SK-N-SH treated with all-trans-retinoic acid at 6 μM for 48 hours (cell line): ENCODE measurements around the gene RER1.

Source experiments
- ATAC-seq: fragments of 200-7000 bp; cut with Tn5 transposase; 3 replicates; pipeline ENCODE4 v1.9.1; 2020; ENCODE audit warnings: mild to moderate bottlenecking, moderate library complexity
- ARNTL ChIP-seq: fragments of 450-650 bp; formaldehyde crosslinking; IDR thresholded peaks from 2 replicates; pipeline ENCODE4 v1.5.0; 2020; ENCODE audit warnings: low read depth, mild to moderate bottlenecking, moderate library complexity, borderline replicate concordance
- BACH2 ChIP-seq: fragments of 250-450 bp; sonication (Bioruptor Pico); IDR thresholded peaks from 2 replicates; pipeline ENCODE4 v1.9.0; 2021; ENCODE audit warnings: mild to moderate bottlenecking, borderline replicate concordance
- CSDC2 ChIP-seq: fragments of 250-450 bp; sonication (Bioruptor Pico); IDR thresholded peaks from 2 replicates; pipeline ENCODE4 v1.5.0; 2020; ENCODE audit warnings: mild to moderate bottlenecking, moderate library complexity
- ESRRG ChIP-seq: fragments of 250-450 bp; sonication (Bioruptor Pico); IDR thresholded peaks from 2 replicates; pipeline ENCODE4 v1.6.1; 2021; ENCODE audit warnings: mild to moderate bottlenecking
- GLIS3 ChIP-seq: fragments of 250-450 bp; sonication (Bioruptor Pico); IDR thresholded peaks from 2 replicates; pipeline ENCODE4 v1.5.0; 2020; ENCODE audit warnings: mild to moderate bottlenecking, moderate library complexity
- ISL1 ChIP-seq: fragments of 250-450 bp; sonication (Bioruptor Pico); IDR thresholded peaks from 2 replicates; pipeline ENCODE4 v2.1.2; 2022; ENCODE audit warnings: mild to moderate bottlenecking, moderate library complexity
- OSR1 ChIP-seq: fragments of 250-450 bp; sonication (Bioruptor Pico); IDR thresholded peaks from 2 replicates; pipeline ENCODE4 v1.8.0; 2022; ENCODE audit warnings: moderate library complexity, mild to moderate bottlenecking, inconsistent platforms
- PPARA ChIP-seq: fragments of 250-450 bp; sonication (Bioruptor Pico); IDR thresholded peaks from 2 replicates; pipeline ENCODE4 v1.5.0; 2020; ENCODE audit warnings: mild to moderate bottlenecking, borderline replicate concordance
- RARB ChIP-seq: fragments of 250-450 bp; sonication (Bioruptor Pico); IDR thresholded peaks from 2 replicates; pipeline ENCODE4 v1.8.0; 2021; ENCODE audit warnings: mild to moderate bottlenecking, moderate library complexity
- SNAI2 ChIP-seq: fragments of 250-450 bp; sonication (Bioruptor Pico); IDR thresholded peaks from 2 replicates; pipeline ENCODE4 v1.5.0; 2020; ENCODE audit warnings: mild to moderate bottlenecking, moderate library complexity
- TCF4 ChIP-seq: fragments of 250-450 bp; sonication (Bioruptor Pico); IDR thresholded peaks from 2 replicates; pipeline ENCODE4 v1.8.0; 2021; ENCODE audit warnings: mild to moderate bottlenecking, moderate library complexity, borderline replicate concordance
- TOX ChIP-seq: fragments of 250-450 bp; sonication (Bioruptor Pico); IDR thresholded peaks from 2 replicates; pipeline ENCODE4 v1.8.0; 2021; ENCODE audit warnings: mild to moderate bottlenecking, moderate library complexity, borderline replicate concordance
- ZC3H10 ChIP-seq: fragments of 250-450 bp; sonication (Bioruptor Pico); IDR thresholded peaks from 2 replicates; pipeline ENCODE4 v1.5.1; 2021; ENCODE audit warnings: mild to moderate bottlenecking, moderate library complexity
- ZFP3 ChIP-seq: fragments of 250-450 bp; sonication (Bioruptor Pico); IDR thresholded peaks from 2 replicates; pipeline ENCODE4 v1.5.0; 2020; ENCODE audit warnings: mild to moderate bottlenecking, moderate library complexity
- ZFP30 ChIP-seq: fragments of 450-650 bp; formaldehyde crosslinking; IDR thresholded peaks from 2 replicates; pipeline ENCODE4 v1.5.0; 2022; ENCODE audit warnings: mild to moderate bottlenecking, moderate library complexity
- ZNF565 ChIP-seq: fragments of 450-650 bp; formaldehyde crosslinking; conservative IDR thresholded peaks from 2 replicates; pipeline ENCODE4 v1.5.0; 2020; ENCODE audit warnings: low read depth, mild to moderate bottlenecking, moderate library complexity
- ZNF70 ChIP-seq: fragments of 450-650 bp; formaldehyde crosslinking; IDR thresholded peaks from 2 replicates; pipeline ENCODE4 v1.5.0; 2020; ENCODE audit warnings: mild to moderate bottlenecking, moderate library complexity
- ZNF8 ChIP-seq: fragments of 450-650 bp; formaldehyde crosslinking; IDR thresholded peaks from 2 replicates; pipeline ENCODE4 v1.5.0; 2020; ENCODE audit warnings: mild to moderate bottlenecking, moderate library complexity
- TF ChIP-seq, protein P1 (sequence below): fragments of 250-450 bp; sonication (Bioruptor Pico); IDR thresholded peaks from 2 replicates; pipeline ENCODE4 v1.5.1; 2020; ENCODE audit warnings: low read depth, mild to moderate bottlenecking, moderate library complexity
- TF ChIP-seq, protein P2 (sequence below): fragments of 250-450 bp; sonication (Bioruptor Pico); IDR thresholded peaks from 2 replicates; pipeline ENCODE4 v1.5.1; 2021; ENCODE audit warnings: mild to moderate bottlenecking, moderate library complexity
- TF ChIP-seq, protein P3 (sequence below): fragments of 250-450 bp; sonication (Bioruptor Pico); IDR thresholded peaks from 2 replicates; pipeline ENCODE4 v1.8.0; 2021; ENCODE audit warnings: low read depth, mild to moderate bottlenecking, moderate library complexity, borderline replicate concordance
- TF ChIP-seq, protein P4 (sequence below): fragments of 250-450 bp; sonication (Bioruptor Pico); IDR thresholded peaks from 2 replicates; pipeline ENCODE4 v1.5.0; 2020; ENCODE audit warnings: mild to moderate bottlenecking, moderate library complexity

The RER1 gene

DNA sequence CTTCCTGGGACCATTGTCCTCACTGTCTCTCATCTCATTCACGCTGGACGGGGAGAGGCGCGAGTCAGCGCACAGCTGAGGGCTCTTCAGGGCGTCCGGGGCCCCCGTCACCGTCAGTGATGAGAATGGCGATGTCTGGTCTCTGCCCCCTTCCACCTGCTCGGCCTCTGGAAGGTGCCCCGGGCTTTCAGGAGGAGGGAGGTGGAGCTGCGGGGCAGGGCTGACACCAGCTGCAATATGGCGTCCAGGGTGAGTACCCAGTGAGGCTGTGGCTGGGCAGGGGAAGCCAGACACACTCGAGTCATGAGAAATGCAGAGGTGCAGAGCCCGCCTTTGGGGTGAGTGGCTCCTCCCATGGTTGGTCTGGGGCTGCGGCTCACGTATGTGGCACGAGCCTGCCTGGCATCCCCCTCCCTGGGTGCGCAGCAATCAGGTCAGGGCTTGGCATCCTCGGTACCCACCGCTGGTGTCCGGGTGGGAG lies 15.3 kb upstream of the RER1 start:
- TF ChIP-seq ZC3H10 (no peak), RARB (no peak), BACH2 (CRISPR knock-in tag) (no peak), TOX (CRISPR knock-in tag) (no peak), SNAI2 (CRISPR knock-in tag) (no peak), TCF4 (CRISPR knock-in tag) (no peak), ZNF70 (CRISPR knock-in tag) (no peak), ZNF565 (CRISPR knock-in tag) (no peak)
- TF ChIP-seq, protein P1, sequence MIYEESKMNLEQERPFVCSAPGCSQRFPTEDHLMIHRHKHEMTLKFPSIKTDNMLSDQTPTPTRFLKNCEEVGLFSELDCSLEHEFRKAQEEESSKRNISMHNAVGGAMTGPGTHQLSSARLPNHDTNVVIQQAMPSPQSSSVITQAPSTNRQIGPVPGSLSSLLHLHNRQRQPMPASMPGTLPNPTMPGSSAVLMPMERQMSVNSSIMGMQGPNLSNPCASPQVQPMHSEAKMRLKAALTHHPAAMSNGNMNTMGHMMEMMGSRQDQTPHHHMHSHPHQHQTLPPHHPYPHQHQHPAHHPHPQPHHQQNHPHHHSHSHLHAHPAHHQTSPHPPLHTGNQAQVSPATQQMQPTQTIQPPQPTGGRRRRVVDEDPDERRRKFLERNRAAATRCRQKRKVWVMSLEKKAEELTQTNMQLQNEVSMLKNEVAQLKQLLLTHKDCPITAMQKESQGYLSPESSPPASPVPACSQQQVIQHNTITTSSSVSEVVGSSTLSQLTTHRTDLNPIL (CRISPR knock-in tag): no peak
- TF ChIP-seq, all 23 proteins: peak for 0
- no peak for ATAC-seq

DNA sequence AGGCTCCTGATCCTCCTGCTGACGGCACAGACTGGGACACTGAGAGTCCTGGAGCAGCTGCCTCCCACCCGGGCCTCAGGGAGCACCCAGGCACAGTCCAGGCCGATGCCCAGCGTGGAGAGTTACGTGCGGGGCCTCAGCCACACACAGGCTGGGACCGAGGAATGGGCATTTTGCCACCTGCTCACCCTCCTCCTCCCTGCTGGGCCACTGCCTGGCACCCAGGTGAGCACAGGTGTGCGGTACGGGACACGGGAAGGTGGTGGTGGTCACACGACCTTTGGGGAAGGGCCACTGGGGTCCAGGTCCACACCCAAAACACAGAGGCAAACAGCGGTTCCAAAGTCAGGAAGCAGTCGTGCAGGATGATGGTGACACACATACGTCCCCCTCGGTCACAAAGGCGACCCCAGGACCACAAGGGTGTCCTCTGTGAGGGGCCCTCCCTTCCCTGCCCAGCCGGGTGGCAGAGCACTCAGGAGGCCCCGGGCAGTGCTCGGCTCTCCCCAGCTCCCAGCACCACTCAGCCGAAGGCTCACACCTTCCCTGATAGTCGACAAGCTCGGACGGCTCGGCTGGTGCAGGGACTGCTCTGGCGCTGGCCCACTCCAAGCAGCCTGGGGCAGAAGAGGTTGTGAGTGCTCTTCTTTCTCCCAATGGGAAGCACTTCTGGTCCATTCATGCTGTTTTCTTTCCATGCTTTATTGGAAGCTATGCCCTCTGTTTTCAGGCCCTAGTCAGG lies 14.5 kb upstream of the RER1 start:
- TF ChIP-seq ARNTL (CRISPR knock-in tag): no peak
- no peak for TF ChIP-seq PPARA
- TF ChIP-seq TCF4 (CRISPR knock-in tag): no peak
- TF ChIP-seq, protein P2, sequence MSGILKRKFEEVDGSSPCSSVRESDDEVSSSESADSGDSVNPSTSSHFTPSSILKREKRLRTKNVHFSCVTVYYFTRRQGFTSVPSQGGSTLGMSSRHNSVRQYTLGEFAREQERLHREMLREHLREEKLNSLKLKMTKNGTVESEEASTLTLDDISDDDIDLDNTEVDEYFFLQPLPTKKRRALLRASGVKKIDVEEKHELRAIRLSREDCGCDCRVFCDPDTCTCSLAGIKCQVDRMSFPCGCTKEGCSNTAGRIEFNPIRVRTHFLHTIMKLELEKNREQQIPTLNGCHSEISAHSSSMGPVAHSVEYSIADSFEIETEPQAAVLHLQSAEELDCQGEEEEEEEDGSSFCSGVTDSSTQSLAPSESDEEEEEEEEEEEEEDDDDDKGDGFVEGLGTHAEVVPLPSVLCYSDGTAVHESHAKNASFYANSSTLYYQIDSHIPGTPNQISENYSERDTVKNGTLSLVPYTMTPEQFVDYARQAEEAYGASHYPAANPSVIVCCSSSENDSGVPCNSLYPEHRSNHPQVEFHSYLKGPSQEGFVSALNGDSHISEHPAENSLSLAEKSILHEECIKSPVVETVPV: no peak
- no peak for TF ChIP-seq ZC3H10
- TF ChIP-seq ISL1 (CRISPR knock-in tag): no peak
- no peak for ATAC-seq

DNA sequence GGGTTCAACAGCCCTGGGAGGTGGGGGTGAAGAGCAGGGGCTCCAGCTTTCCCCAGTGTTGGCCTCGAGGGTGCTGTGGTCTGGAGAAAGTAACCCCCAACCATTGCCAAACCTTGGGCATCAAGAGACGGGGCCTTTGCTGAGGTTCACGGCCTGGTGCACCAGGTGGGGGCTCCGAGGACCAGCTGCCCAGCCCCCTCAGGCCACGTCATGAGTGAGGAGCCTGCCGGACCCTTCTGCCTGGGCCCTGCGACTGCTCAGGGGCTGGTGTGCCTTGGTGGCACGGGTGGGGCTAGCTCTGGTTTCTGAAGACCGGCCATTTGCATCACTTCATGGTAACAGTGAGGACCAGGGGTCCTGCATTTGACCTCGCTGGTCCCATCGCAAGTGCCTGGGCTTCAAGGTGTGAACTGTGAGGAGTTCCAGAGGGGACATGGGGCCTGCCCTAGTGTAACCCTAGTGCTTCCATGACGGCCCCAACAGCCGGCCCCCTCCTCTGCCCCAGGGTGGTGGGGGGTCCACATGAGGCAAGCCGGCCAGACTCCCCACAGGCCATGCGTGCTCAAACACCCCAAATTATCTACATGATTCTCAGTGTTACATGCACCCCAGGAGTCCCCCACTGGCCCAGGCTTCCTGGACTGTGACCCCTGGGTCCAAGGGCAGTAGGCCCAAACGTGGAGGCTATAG lies 13.7 kb upstream of the RER1 start:
- ATAC-seq: no peak
- TF ChIP-seq ESRRG (CRISPR knock-in tag): no peak
- no peak for TF ChIP-seq ZNF565 (CRISPR knock-in tag)
- TF ChIP-seq ZNF70 (CRISPR knock-in tag): no peak
- no peak for TF ChIP-seq TOX (CRISPR knock-in tag)
- no peak for TF ChIP-seq TCF4 (CRISPR knock-in tag)
- TF ChIP-seq CSDC2 (CRISPR knock-in tag): no peak
- TF ChIP-seq ARNTL (CRISPR knock-in tag): no peak
- no peak for TF ChIP-seq ZFP3 (CRISPR knock-in tag)
- TF ChIP-seq RARB: no peak
- TF ChIP-seq BACH2 (CRISPR knock-in tag): no peak
- TF ChIP-seq ISL1 (CRISPR knock-in tag): no peak
- no peak for TF ChIP-seq GLIS3
- TF ChIP-seq ZFP30 (CRISPR knock-in tag): no peak
- no peak for TF ChIP-seq ZNF8 (CRISPR knock-in tag)

DNA sequence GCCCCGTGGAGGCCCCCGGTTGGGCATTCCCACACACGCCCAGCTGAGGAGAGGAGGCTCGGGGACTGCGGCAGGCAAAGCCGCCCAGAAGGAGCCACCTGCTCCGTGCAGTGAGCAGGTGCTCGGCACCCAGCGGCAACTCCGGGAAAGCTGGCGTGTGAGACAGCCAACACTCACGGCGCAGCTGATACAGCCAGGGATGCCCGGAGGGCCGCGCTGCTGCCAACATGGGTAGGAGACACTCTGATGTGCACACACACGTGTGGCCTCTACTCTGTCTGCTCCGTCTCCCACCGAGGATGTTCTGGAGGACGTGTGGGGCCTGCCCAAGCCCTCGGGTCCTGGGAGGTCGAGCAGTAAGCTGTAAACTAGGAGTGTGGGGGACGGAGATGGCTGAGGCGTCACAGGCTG lies 13.2 kb upstream of the RER1 start:
- TF ChIP-seq ZNF70 (CRISPR knock-in tag) (no peak), ZNF8 (CRISPR knock-in tag) (no peak), TCF4 (CRISPR knock-in tag) (no peak), ZNF565 (CRISPR knock-in tag) (no peak), CSDC2 (CRISPR knock-in tag) (no peak), TOX (CRISPR knock-in tag) (no peak), GLIS3 (no peak), ZFP30 (CRISPR knock-in tag) (no peak), ZFP3 (CRISPR knock-in tag) (no peak), SNAI2 (CRISPR knock-in tag) (no peak), ZC3H10 (no peak), OSR1 (CRISPR knock-in tag) (no peak), BACH2 (CRISPR knock-in tag) (no peak), ARNTL (CRISPR knock-in tag) (no peak), RARB (no peak)
- TF ChIP-seq, protein P3, sequence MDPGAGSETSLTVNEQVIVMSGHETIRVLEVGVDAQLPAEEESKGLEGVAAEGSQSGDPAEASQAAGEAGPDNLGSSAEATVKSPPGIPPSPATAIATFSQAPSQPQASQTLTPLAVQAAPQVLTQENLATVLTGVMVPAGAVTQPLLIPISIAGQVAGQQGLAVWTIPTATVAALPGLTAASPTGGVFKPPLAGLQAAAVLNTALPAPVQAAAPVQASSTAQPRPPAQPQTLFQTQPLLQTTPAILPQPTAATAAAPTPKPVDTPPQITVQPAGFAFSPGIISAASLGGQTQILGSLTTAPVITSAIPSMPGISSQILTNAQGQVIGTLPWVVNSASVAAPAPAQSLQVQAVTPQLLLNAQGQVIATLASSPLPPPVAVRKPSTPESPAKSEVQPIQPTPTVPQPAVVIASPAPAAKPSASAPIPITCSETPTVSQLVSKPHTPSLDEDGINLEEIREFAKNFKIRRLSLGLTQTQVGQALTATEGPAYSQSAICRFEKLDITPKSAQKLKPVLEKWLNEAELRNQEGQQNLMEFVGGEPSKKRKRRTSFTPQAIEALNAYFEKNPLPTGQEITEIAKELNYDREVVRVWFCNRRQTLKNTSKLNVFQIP: no peak
- TF ChIP-seq, protein P1 (CRISPR knock-in tag): no peak
- TF ChIP-seq, protein P4, sequence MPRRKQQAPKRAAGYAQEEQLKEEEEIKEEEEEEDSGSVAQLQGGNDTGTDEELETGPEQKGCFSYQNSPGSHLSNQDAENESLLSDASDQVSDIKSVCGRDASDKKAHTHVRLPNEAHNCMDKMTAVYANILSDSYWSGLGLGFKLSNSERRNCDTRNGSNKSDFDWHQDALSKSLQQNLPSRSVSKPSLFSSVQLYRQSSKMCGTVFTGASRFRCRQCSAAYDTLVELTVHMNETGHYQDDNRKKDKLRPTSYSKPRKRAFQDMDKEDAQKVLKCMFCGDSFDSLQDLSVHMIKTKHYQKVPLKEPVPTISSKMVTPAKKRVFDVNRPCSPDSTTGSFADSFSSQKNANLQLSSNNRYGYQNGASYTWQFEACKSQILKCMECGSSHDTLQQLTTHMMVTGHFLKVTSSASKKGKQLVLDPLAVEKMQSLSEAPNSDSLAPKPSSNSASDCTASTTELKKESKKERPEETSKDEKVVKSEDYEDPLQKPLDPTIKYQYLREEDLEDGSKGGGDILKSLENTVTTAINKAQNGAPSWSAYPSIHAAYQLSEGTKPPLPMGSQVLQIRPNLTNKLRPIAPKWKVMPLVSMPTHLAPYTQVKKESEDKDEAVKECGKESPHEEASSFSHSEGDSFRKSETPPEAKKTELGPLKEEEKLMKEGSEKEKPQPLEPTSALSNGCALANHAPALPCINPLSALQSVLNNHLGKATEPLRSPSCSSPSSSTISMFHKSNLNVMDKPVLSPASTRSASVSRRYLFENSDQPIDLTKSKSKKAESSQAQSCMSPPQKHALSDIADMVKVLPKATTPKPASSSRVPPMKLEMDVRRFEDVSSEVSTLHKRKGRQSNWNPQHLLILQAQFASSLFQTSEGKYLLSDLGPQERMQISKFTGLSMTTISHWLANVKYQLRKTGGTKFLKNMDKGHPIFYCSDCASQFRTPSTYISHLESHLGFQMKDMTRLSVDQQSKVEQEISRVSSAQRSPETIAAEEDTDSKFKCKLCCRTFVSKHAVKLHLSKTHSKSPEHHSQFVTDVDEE: no peak

More for the DNA sequence above, 13.2 kb upstream of the RER1 start:
- no peak for ATAC-seq
